HG02571 (cell line): ENCODE results near the gene RPS6KA5.
"Not testable (repeated sequence)": the region's sequence is repeated elsewhere in the genome, so short reads cannot be mapped to it uniquely, and the experiment has no call there.

Experiments
- ATAC-seq: cut with Tn5 transposase; IDR thresholded peaks from one replicate; pipeline ENCODE4 v1.9.1; 2021; ENCODE audit warnings: mild to moderate bottlenecking, moderate library complexity; ENCODE audit not compliant: unreplicated experiment

Gene RPS6KA5

DNA sequence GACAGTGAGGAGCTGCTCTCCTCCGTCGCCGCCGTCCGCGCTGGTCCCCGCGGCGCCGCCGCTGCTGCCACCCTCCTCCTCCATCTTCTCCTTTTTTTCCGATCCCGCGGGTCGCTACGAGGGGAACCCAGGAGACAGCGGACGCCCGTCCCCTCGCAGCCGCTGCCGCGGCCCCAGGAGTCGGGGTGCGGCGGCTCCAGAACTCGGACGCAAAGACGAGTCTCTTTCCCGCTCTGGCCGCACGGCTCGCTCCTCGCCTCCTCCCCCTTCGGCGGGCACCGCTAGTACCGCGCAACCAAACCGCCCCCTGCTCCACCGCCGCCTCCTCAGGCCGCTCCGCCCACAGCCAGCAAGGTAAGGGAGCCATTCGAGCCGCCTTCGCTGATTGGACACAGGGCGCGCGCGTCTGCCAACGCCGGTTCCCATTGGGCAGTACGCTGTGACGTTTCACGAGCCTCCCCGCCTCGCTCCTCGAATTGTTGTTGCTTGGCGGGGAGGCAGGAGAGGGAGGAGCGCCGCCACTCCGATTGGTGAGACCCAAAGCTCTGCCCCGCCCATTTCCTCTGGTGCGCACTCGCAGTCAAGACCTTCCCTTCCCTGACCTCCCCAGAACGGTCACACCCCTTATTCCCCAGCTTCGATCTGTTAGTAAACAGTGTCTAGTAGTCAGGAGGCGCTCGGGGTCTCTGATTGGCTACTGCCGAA, at the start of gene RPS6KA5:
TSS of gene RPS6KA5 (minus strand) at position 291 of the 705 bp plus-strand sequence. CDS start at position 84, 207 bp downstream.
- ATAC-seq = peak; percentile 84

DNA sequence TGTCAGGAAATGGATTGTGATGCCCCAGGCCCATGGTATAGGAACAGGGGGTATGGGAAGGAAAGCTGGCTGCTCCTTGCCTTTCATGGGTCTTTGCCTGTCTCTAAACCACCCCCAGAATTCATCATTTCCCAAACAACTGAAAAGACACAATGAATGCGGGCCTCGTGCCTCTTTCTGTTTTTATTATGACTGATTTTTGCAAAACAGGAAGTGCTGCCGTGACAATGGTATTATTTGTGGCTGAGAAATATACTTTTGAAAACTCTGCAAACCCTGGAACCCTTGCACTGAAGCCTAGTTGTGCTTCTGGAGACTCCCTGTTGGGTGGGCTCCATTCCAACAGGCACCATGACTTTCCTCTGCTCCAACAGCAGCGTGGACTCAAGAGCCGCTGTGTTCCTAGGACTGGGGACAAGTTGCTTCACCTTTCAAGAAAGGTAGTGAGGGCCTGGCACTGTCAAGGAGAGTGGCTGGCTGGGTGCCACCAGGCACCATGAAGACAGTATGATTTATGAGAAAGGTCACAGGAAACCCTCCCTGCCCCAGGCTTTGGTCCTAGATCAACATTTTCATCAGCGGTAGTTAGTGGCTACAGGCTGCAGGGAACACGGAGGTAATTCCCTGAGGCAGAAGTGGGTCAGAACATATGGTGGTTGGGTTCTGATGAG, 48.6 kb upstream of the RPS6KA5 start:
- ATAC-seq = no peak

DNA sequence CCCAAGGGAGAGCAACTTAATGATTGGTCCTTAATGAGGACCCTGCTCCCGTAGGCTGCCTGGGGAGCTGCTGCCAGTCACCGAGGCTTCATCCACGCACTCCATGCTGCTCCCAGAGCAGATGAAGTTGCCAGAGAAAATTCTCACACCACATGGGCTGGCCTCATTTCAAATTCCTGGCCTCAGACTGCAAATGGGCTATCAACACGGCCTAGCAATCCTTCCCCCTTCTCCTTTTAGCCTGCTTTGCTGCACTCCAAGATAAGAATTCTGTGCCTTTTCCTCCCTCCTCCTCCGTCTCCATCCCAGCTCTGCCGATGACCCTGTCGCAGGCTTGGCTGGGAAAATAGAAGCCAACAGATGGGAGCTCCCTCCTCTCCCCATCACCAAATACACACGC, 42.7 kb upstream of the RPS6KA5 start:
- ATAC-seq = no peak

DNA sequence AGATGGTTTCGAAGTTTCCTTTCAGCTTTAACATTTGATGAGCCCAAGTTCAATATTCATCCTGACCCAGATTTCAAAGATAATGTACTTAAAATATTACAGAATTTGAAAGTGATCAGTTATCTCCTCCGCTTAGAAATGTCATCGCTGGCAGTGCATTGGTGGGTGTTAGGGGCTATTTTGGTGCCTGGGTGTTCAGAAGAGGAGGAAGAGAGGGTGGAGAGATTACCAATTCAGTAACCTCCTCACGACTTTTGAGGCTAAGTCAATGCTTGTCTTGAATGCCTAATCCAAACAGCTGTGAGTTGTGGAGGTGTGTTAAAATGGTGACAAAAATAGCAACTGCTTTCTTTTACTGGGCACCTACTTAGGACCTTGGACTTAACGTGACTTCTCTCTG, 39.7 kb upstream of the RPS6KA5 start:
- no peak for ATAC-seq

DNA sequence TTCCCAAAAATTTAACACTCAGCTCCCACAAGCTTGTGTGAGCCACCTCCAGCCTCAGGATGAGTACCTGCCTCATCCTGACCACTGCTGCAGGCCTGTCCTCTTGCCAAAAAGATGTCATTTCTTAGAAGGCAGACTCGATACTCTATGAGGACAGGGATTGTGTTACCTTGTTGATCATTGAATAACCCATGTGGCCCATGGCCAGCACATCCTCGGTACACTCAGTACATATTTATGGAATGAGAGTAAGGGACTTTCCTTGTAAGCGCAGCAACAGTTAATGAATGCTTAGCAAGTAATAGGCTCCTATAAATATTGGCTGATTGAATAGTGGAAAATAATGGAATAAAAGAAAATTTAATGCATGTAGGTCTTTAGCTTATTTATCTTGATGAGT, 38.1 kb upstream of the RPS6KA5 start:
- ATAC-seq = no peak

DNA sequence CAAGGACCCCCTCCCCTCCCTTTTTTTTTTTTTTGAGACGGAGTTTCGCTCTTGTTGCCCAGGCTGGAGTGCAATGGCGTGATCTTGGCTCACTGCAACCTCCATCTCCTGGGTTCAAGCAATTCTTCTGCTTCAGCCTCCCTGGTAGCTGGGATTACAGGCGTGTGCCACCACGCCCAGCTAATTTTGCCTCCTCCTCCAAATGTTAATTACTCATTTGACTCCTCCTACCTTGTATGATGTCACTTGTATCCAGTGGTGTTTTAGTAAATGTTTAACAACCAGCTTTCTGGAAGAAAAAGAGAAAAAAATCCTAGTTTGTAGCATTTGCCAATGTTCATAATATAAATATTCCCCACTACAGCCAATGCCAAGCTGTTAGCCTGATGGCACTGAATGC, 37.2 kb upstream of the RPS6KA5 start:
- not testable (repeated sequence) for ATAC-seq

DNA sequence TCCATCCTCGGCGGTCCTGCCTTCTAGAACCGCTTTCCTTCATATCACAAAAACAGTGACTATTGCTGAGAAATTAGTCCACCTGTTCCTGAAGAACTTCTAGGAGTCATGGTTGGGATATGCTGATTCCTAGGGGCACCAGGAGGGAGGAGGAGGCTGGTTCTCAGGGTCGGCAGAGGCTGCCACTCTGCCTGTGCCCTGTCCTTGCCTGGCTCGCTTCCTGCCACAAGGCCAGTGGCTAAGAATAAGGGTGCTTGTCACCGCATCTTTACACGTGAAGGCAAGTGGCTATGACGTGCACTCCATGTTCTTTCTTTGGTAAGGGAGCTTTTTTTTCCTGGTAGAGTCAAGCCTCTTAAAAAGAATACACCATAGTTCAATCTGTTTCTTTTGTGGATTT, 34.7 kb upstream of the RPS6KA5 start:
- no peak for ATAC-seq

DNA sequence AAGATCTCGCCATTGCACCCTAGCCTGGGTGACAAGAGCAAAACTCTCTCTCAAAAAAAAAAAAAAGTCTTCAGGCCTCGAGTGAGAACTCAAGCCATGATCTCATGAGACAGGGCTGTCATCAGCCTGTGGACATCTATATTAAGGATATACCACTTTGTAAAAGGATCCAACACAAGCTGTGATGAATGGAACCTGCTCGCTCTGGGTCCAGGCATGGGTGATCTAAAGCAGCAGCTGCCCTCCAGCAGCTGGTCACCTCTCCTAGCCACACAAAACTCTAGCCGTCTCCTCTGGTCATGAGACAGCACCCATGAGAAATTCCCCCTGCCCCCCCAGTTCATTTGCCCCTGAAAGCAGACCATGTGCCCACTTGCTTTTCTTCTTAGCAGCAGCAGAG, 34.3 kb upstream of the RPS6KA5 start:
- ATAC-seq = no peak

DNA sequence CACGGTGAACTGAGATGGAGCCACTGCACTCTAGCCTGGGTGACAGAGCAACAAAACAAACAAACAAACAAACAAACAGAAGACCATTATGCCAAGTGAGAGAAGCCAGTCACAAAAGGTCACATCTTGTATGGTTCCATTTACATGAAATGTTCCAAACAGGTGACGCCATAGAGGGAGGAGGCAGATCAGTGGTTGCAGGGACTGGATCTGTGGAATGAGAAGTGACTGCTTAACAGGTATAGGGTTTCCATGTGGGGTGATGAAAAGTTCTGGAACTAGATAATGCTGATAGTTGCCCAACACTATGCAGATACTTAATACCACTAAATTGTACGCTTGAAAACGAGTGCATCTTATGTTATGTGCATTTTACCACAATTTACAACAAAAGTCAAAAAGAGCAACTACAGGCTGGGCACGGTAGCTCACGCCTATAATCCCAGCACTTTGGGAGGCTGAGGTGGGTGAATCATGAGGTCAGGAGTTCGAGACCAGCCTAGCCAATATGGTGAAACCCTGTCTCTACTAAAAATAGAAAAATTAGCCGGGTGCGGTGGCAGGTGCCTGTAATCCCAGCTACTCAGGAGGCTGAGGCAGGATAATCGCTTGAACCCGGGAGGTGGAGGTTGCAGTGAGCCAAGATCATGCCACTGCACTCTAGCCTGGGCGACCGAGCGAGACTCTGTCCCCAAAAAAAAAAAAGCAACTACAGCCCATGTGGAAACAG, 33.5 kb upstream of the RPS6KA5 start:
- ATAC-seq = not testable (repeated sequence)

DNA sequence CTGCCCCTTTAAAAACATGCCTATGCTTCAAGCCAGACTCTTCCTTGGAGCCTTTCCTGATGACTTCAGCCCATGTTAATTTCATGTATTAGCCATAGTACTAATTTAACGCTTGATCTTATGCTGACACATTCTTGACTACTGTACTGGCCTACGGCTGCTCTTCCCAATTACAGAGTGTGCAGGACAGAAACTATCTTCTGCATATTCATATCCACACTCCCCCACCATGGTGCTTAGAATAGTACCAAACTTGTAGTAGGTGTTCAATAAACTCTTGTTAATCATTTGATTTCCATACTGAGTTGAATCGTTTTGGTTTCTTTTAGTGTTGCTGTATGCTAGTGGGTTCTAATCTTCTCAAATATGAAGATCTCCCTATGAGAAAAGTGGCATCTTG, 31.6 kb upstream of the RPS6KA5 start:
- ATAC-seq = no peak

DNA sequence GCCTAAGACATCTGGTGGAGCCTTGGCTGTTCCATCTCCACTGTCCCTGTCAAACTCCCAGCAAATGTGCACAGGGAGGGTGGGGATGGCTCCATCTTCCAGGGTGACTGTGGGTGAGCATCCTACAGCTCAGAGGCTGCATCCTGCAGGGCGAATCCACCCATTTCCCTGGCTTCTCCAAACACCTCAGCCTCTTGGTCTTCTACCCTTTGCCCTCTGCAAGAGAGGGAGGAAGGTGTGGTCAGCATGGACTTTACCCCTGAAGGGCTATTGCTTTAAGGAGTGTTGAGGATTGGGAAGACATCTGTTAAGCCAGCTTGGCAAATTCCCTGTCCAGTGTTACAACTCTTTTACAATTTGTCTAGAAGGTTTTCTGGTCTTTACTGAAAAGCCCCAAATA, 30.3 kb upstream of the RPS6KA5 start:
- no peak for ATAC-seq

DNA sequence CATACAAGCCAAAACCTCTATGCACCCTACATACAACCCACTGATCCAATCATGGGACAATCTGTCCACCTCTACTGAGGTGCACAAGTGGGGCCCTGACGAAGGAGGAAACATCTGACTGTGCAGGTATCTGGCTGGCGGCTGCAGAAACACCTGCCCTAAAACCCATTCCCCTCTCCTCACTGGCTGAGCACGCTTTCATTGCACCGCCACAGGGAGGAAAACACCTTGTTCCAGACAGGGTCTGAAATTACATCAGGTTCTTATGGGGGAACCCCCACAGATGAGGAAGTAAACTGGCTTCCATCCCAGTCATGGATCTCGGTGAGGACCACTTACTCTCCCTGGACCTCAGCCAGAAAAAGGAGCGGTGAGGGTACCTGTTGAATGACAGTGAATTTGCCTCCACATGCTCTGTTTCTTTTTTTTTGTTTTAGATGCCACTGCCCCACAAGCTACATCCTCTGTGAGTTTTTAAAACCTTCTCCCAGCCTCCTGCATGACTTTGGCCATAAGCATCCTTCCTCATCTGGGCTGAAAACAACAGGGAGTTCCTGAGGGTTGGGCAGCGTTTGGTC, 29.6 kb upstream of the RPS6KA5 start:
- ATAC-seq = no peak

DNA sequence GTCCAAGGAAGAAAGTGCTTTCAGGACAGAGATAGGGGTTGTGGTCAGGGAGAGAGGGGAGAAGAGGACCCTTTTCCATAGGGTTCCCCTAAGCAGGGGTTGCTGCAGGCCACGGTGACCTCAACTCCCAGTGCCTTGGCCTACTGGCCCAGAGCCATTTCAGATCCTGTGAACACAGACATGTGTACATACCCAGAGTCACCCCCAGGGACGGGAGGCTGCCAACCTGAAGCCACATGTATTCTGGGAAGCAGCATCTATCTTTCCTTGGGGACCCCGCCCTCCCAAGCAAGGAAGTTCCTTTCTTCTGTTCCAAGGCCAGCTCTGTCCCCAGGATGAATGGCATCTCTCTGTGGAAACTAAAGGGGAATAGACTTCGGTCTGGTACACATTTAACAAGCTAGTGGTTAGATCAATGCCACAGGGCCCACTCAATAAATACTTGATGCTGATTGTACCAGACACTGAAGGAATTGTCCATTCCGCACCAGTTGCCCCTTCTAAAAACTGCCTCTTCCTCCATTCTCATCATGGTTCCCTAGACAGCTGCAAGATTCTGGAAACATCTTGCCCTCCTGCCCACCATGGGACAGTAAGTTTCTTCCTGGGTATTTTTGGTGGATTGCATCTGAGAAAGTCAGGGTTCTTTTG, 28.3 kb upstream of the RPS6KA5 start:
- ATAC-seq = no peak

DNA sequence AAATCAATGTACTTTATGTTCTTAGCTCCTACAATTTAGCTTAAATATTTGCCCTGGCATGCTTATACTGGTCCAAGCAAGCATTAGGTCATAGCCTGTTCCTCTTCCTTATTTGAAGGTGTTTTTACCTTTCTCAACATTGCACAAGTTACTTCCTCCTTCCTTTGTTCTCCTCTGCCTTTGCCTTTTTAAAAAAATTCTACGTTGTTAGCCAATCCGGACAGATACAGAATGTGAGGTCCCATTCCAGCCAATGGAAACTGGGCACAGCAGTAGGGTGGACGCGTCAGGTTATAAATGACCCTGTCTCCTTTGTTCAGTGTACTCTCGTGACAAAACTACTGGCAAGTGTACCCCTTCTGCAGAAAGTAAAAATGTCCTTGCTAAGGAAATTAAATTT, 27.0 kb upstream of the RPS6KA5 start:
- not testable (repeated sequence) for ATAC-seq

DNA sequence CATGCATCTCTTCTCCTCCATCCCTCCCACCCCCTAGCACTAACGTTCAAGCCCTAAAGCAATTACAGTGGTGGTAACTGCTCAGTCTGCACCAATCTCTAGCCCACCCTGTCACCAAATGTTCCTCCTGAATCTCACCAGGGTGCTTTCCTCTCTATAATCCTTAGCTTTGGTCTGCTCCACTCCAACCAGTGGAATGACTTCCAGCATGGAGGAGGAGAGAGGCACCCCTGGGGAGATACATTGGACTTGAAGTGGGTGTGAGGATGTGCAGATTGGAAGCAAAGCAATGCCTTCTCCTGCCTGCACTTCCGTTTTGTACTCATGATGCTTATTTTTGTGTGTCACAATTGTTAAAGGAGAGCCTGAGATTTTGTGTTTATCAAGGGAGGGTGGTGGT, 24.1 kb upstream of the RPS6KA5 start:
- ATAC-seq = no peak

DNA sequence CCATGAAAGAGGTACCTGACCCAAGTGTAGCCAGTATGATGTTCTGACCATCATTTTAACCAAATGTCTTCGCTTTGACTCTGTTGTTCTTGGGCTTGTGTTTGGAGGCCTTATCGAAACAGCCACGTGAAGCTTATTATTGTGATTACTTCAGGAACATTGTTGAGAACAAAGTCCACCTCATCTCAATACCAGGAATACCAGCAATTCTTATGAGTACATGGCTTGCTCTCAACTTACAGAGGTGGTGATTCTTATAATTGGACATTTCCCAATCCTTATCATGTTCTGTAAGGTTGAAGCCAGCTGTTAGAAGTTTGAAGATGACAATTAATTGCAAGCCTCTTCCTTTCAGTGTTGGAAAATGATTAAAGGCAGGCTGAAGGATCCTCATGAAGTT, 21.8 kb upstream of the RPS6KA5 start:
- no peak for ATAC-seq

DNA sequence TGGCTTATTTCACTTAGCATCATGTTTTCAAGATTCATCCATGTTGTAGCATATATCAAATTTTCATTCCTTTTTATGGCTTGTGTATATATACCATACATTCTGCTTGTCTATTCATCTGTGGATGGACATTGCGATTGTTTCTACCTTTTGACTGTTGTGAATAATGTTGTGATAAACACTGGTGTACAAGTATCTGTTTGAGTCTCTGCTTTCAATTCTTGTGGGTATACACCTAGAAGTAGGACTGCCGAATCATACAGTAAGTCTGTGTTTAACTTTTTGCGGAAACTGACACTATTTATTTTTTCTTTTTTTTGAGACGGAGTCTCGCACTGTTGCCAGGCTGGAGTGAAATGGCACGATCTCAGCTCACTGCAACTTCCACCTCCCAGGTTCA, 19.6 kb upstream of the RPS6KA5 start:
- no peak for ATAC-seq

DNA sequence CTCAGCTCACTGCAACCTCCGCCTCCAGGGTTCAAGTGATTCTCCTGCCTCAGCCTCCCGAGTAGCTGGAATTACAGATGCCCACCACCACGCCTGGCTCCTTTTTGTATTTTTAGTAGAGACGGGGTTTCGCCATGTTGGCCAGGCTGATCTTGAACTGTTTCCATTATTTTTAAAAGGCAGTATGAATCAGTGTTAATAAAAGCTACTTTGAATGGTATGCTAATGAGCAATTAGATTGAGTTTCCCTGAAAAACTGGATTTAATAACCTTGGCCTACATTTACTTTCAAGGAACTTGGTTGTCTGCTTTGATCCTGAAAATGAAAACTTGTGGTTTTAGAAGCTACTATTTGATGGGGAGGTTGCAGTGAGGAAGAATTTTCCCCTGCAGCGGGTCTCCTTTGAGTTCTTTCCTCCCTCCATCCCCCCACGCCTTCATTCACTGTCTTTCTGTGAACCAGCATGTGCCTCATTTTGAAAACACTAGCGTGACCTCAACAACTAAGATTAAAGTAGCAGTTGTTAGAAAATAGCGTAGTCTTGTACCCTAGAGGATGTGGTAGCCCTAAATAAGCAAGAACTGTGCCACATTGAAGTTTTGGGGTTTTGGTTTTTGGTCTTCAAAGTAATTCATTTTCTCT, 17.8 kb upstream of the RPS6KA5 start:
- no peak for ATAC-seq

DNA sequence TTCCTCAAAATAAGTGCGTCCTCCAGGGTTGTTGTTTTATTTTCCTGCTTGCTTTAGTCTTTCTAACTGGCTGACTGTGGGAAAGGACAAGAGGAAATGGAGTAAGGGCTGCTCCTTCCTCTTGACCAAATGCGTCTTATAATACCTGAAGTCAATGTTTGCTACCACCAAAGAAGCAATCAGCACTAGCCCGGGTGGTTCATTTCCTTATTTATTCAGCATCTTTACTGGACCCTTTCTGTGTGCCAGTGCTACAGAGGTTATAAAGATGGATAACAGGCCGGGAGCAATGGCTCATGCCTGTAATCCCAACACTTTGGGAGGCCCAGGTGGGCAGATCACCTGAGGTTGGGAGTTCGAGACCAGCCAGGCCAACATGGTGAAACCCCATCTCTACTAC, 15.1 kb upstream of the RPS6KA5 start:
- ATAC-seq = no peak

DNA sequence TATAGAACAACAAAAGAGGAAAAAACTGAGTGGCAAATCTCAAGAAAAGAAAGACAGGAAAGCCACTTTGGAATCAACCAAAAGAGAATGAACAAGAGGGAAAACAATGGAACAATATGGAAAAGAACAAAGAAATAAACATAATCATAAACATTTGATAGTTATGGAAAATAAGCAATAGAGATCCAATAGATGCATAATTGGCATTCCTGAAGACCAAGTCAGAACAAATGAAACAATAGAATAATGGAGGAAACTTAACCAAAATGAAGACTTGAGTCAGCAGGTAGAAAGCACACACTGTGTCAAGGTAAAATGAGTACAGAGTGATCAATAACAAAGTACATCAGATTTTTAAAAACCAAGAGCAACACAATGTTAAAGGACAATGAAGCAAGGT, 10.1 kb upstream of the RPS6KA5 start:
- ATAC-seq = no peak

DNA sequence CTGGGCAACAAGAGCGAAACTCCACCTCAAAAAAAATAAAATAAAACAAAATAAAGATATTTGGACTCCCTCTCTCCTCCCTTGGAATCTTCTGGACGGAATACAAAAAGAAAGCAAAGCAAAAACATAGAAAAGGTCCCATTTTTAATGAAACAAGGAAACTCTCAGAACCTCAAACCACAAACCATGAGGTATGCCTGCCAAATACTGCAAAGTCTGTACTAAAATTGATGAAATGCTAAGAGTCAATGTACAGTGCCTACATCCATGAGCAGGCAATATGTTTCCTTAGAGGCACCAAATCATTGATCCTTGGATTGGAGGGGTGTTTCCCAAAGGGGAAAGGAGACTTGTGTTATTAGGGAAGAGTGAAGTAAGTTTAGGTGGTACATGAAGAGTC, 8.2 kb upstream of the RPS6KA5 start:
- ATAC-seq = no peak
